GM23338 (cell line): ENCODE results near the gene CHSY1. TPM values are rescaled to one million over a fixed set of nuclear protein-coding genes. Genes with fewer than 3 reads are reported as not detected.

Experiments used
- ATAC-seq: fragments of 200-7000 bp; cut with Tn5 transposase; 3 replicates; pipeline ENCODE4 v1.9.1; 2020
- DNase-seq: peaks from one replicate; pipeline ENCODE4 v3.0.0-alpha.2; 2015; ENCODE audit warnings: low spot score
- H2AFZ ChIP-seq: fragments of 200-600 bp; sonication (generic); 2 replicates; pipeline ENCODE4 v1.8.0; 2016; ENCODE audit warnings: antibody characterized with exemption, mild to moderate bottlenecking, moderate library complexity
- H3F3A ChIP-seq: fragments of 200-600 bp; sonication (generic); replicated peaks from 2 replicates; pipeline ENCODE4 v1.8.0; 2017; ENCODE audit warnings: antibody characterized with exemption, mixed run types, low read depth
- H3K27ac ChIP-seq: fragments of 200-600 bp; sonication (generic); 2 replicates; pipeline ENCODE4 v1.6.1; 2016; ENCODE audit warnings: low read depth
- H3K27me3 ChIP-seq: fragments of 200-600 bp; sonication (generic); 2 replicates; pipeline ENCODE4 v1.8.0; 2016; ENCODE audit warnings: mild to moderate bottlenecking, mixed run types, moderate library complexity; ENCODE audit not compliant: insufficient read depth
- H3K36me3 ChIP-seq: fragments of 200-600 bp; sonication (generic); 2 replicates; pipeline ENCODE4 v1.8.0; 2016; ENCODE audit warnings: mild to moderate bottlenecking; ENCODE audit not compliant: insufficient read depth
- H3K4me1 ChIP-seq: fragments of 200-600 bp; sonication (generic); 2 replicates; pipeline ENCODE4 v1.8.0; 2016; ENCODE audit warnings: mild to moderate bottlenecking, moderate library complexity; ENCODE audit not compliant: insufficient read depth
- H3K4me2 ChIP-seq: fragments of 200-600 bp; sonication (generic); 2 replicates; pipeline ENCODE4 v1.7.1; 2017; ENCODE audit warnings: mixed run types
- H3K4me3 ChIP-seq: fragments of 200-600 bp; sonication (generic); 2 replicates; pipeline ENCODE4 v1.6.1; 2016; ENCODE audit warnings: mixed run types
- H3K79me2 ChIP-seq: fragments of 200-600 bp; sonication (generic); replicated peaks from 2 replicates; pipeline ENCODE4 v1.8.0; 2017; ENCODE audit warnings: mild to moderate bottlenecking; ENCODE audit not compliant: insufficient read depth
- H3K9me2 ChIP-seq: fragments of 200-600 bp; sonication (generic); 2 replicates; pipeline ENCODE4 v1.8.0; 2017; ENCODE audit not compliant: insufficient read depth
- H4K20me1 ChIP-seq: fragments of 200-600 bp; sonication (generic); replicated peaks from 2 replicates; pipeline ENCODE4 v1.8.0; 2017; ENCODE audit warnings: mild to moderate bottlenecking; ENCODE audit not compliant: insufficient read depth
- H3K27ac Mint-ChIP-seq: 2 replicates; pipeline ENCODE4 v1.8.0; 2020; ENCODE audit warnings: inconsistent platforms, mild to moderate bottlenecking, moderate library complexity, mixed read lengths
- H3K27me3 Mint-ChIP-seq: 3 replicates; pipeline ENCODE4 v1.8.0; 2022; ENCODE audit warnings: low read depth, mild to moderate bottlenecking, moderate library complexity, mixed read lengths, inconsistent platforms; ENCODE audit not compliant: insufficient read depth, poor library complexity
- H3K36me3 Mint-ChIP-seq: 3 replicates; pipeline ENCODE4 v1.8.0; 2021; ENCODE audit warnings: low read depth, mild to moderate bottlenecking, inconsistent platforms, moderate library complexity, mixed read lengths
- H3K4me1 Mint-ChIP-seq: 3 replicates; pipeline ENCODE4 v1.8.0; 2020; ENCODE audit warnings: mild to moderate bottlenecking, inconsistent platforms, mixed read lengths
- H3K4me3 Mint-ChIP-seq: 3 replicates; pipeline ENCODE4 v1.8.0; 2021; ENCODE audit warnings: moderate library complexity, mild to moderate bottlenecking, inconsistent platforms, mixed read lengths
- H3K9me3 Mint-ChIP-seq: 3 replicates; pipeline ENCODE4 v1.8.0; 2020; ENCODE audit warnings: moderate library complexity, mild to moderate bottlenecking, inconsistent platforms, mixed read lengths
- CREB1 ChIP-seq: fragments of 250-450 bp; sonication (Bioruptor Pico); IDR thresholded peaks from 2 replicates; pipeline ENCODE4 v1.5.0; 2020; ENCODE audit warnings: low read depth, mild to moderate bottlenecking, moderate library complexity
- CTCF ChIP-seq, 2 experiments: fragments of 200-600 bp in 1 of 2; sonication (generic) in 1 of 2; conservative IDR thresholded peaks; 2 replicates each; pipeline versions ENCODE4 v1.5.1 to v1.6.1; 2016 to 2017; ENCODE audit warnings: antibody characterized with exemption in 2 of 2, low read depth in 2 of 2, mild to moderate bottlenecking in 2 of 2, moderate library complexity in 1 of 2
- ETS1 ChIP-seq: IDR thresholded peaks from 2 replicates; pipeline ENCODE4 v1.6.1; 2016; ENCODE audit warnings: antibody characterized with exemption
- EZH2 ChIP-seq: fragments of 200-600 bp; sonication (generic); IDR thresholded peaks from one replicate; pipeline ENCODE4 v1.8.0; 2017; ENCODE audit warnings: antibody characterized with exemption, mild to moderate bottlenecking, low read depth; ENCODE audit not compliant: unreplicated experiment
- EZH2phosphoT487 ChIP-seq: fragments of 200-600 bp; sonication (generic); IDR thresholded peaks from one replicate; pipeline ENCODE4 v1.8.1; 2018; ENCODE audit warnings: antibody characterized with exemption; ENCODE audit not compliant: unreplicated experiment
- JUNB ChIP-seq: IDR thresholded peaks from one replicate; pipeline ENCODE4 v1.6.1; 2016; ENCODE audit warnings: antibody characterized with exemption; ENCODE audit not compliant: unreplicated experiment
- NANOG ChIP-seq: IDR thresholded peaks from 2 replicates; pipeline ENCODE4 v1.6.1; 2016; ENCODE audit warnings: antibody characterized with exemption, borderline replicate concordance
- POLR2AphosphoS5 ChIP-seq: IDR thresholded peaks from 2 replicates; pipeline ENCODE4 v1.6.1; 2016; ENCODE audit warnings: antibody characterized with exemption, low read depth
- REST ChIP-seq: IDR thresholded peaks from one replicate; pipeline ENCODE4 v1.6.1; 2018; ENCODE audit warnings: antibody characterized with exemption; ENCODE audit not compliant: unreplicated experiment
- STAT1 ChIP-seq: IDR thresholded peaks from one replicate; pipeline ENCODE4 v1.6.1; 2016; ENCODE audit warnings: antibody characterized with exemption; ENCODE audit not compliant: unreplicated experiment
- ZNF114 ChIP-seq: fragments of 250-450 bp; sonication (Bioruptor Pico); IDR thresholded peaks from 2 replicates; pipeline ENCODE4 v1.5.0; 2020; ENCODE audit warnings: mild to moderate bottlenecking, moderate library complexity
- ZNF331 ChIP-seq: fragments of 250-450 bp; sonication (Bioruptor Pico); IDR thresholded peaks from 2 replicates; pipeline ENCODE4 v1.5.0; 2020; ENCODE audit warnings: low read depth, mild to moderate bottlenecking, moderate library complexity
- polyA plus RNA-seq: library from polyadenylated mRNA; unstranded; fragments of >200 nt; fragmentation: Nextera tagmentation; extraction: Ambion mirVana; gene quantifications from 2 replicates; pipeline ENCODE4 v1.2.1, GENCODE V29; 2016
- total RNA-seq: library from RNA; depleted of rRNA; stranded (reverse); fragments of >200 nt; shearing (Covaris generic); gene quantifications from 2 replicates; pipeline ENCODE4 v1.2.3, GENCODE V29; 2014

The CHSY1 gene
- total and polyA plus RNA-seq, 2 experiments from 2014 or later: 9.8 to 47.7 TPM

GRCh38 chr15:101178479-101178878, 73.4 kb downstream of the CHSY1 start:
- Mint-ChIP-seq H3K36me3 (peaks cover 48% of the 10 kb centered on the region), H3K9me3 (no peaks in the 10 kb centered on the region; the same call in 2 of the 3 replicates), H3K27me3 (peaks cover 16% of the 10 kb centered on the region), H3K4me3 (no peak overlapping the region), H3K4me1 (peaks cover 37% of the 10 kb centered on the region), H3K27ac (0 out of 2 replicates have a peak overlapping the region, but pooled peaks have one; percentile 17)
- Histone ChIP-seq H3K9me2 (no peaks in the 10 kb centered on the region), H3K27ac (0 out of 2 replicates have a peak overlapping the region, but pooled peaks have one; percentile 32), H3K4me2 (no peak overlapping the region), H3F3A (peaks cover 7% of the 10 kb centered on the region), H3K27me3 (no peaks in the 10 kb centered on the region), H4K20me1 (peaks cover 8% of the 10 kb centered on the region; the same call in 1 of the 2 replicates), H3K4me1 (peaks cover 11% of the 10 kb centered on the region; the same call in 1 of the 2 replicates), H3K79me2 (peaks cover 48% of the 10 kb centered on the region), H3K36me3 (no peaks in the 10 kb centered on the region), H2AFZ (no peak overlapping the region), H3K4me3 (no peak overlapping the region)
- no peak for TF ChIP-seq POLR2AphosphoS5
- TF ChIP-seq ZNF114 (CRISPR knock-in tag): no peak
- TF ChIP-seq JUNB: no peak
- TF ChIP-seq ETS1: no peak
- no peak for TF ChIP-seq EZH2phosphoT487
- no peak for TF ChIP-seq CREB1 (CRISPR knock-in tag)
- no peak for TF ChIP-seq REST
- TF ChIP-seq STAT1: no peak
- no peak for TF ChIP-seq EZH2
- DNase-seq (no peak), ATAC-seq (no peak)

- peaks cover 8% of the 10 kb centered on the region; the same call in 1 of the 2 replicates for H4K20me1 ChIP-seq
- no peak overlapping the region for H3K4me3 ChIP-seq
- H3K4me2 ChIP-seq: no peak overlapping the region
- Mint-ChIP-seq H3K27ac (no peak overlapping the region), H3K36me3 (peaks cover 48% of the 10 kb centered on the region), H3K4me3 (no peak overlapping the region), H3K27me3 (peaks cover 16% of the 10 kb centered on the region), H3K4me1 (peaks cover 42% of the 10 kb centered on the region), H3K9me3 (no peaks in the 10 kb centered on the region; the same call in 2 of the 3 replicates)
- H3K79me2 ChIP-seq: peaks cover 42% of the 10 kb centered on the region
- H3K4me1 ChIP-seq: peaks cover 14% of the 10 kb centered on the region; the same call in 1 of the 2 replicates
- no peaks in the 10 kb centered on the region for H3K9me2 ChIP-seq
- no peaks in the 10 kb centered on the region for H3K27me3 ChIP-seq
- H3K27ac ChIP-seq: 0 out of 2 replicates have a peak overlapping the region, but pooled peaks have one; percentile 32
- peaks cover 11% of the 10 kb centered on the region for H3F3A ChIP-seq
- ATAC-seq (no peak), DNase-seq (no peak)
- H3K36me3 ChIP-seq: no peaks in the 10 kb centered on the region
- no peak overlapping the region for H2AFZ ChIP-seq
- TF ChIP-seq CTCF (conservative IDR thresholded peaks at IDR 0.05; ENCODE audit: low read depth in 2 of 2) (no peak), ZNF331 (CRISPR knock-in tag) (no peak), ZNF114 (CRISPR knock-in tag) (no peak), CREB1 (CRISPR knock-in tag) (no peak), STAT1 (no peak), ETS1 (no peak), REST (no peak), NANOG (no peak), EZH2 (no peak)
Measured at GRCh38 chr15:101177866-101178265, 74.0 kb downstream of the CHSY1 start.
